ENCODE data around the gene KIF14.

- no peak for TF ChIP-seq EZH2 (IDR thresholded peaks at IDR 0.05; ENCODE audit: borderline replicate concordance)
- no peak for TF ChIP-seq CTCF (IDR thresholded peaks at IDR 0.05; ENCODE audit: poor library complexity)
Measured at GRCh38 chr1:200620273-200621131, at the start of gene KIF14.

Measured in hepatocyte (in vitro differentiated cells).